ENCODE results near the gene COX7C. TPM values are rescaled to one million over a fixed set of nuclear protein-coding genes. Genes with fewer than 3 reads are reported as not detected.
"Not testable (repeated sequence)": the region's sequence is repeated elsewhere in the genome, so short reads cannot be mapped to it uniquely, and the experiment has no call there.

The COX7C gene
- total RNA-seq = 394 TPM
- long read RNA-seq, transcript COX7C-201 (3 exons, 666 nt) = major isoform, 47 of 54 reads
- long read RNA-seq, transcript COX7C-205 (3 exons, 369 nt) = minor isoform, 5 of 54 reads
- long read RNA-seq, partial matches to known transcripts = 1 of 54 reads
- long read RNA-seq, other reads (novel, unspliced or antisense) = 1 of 54 reads

DNA sequence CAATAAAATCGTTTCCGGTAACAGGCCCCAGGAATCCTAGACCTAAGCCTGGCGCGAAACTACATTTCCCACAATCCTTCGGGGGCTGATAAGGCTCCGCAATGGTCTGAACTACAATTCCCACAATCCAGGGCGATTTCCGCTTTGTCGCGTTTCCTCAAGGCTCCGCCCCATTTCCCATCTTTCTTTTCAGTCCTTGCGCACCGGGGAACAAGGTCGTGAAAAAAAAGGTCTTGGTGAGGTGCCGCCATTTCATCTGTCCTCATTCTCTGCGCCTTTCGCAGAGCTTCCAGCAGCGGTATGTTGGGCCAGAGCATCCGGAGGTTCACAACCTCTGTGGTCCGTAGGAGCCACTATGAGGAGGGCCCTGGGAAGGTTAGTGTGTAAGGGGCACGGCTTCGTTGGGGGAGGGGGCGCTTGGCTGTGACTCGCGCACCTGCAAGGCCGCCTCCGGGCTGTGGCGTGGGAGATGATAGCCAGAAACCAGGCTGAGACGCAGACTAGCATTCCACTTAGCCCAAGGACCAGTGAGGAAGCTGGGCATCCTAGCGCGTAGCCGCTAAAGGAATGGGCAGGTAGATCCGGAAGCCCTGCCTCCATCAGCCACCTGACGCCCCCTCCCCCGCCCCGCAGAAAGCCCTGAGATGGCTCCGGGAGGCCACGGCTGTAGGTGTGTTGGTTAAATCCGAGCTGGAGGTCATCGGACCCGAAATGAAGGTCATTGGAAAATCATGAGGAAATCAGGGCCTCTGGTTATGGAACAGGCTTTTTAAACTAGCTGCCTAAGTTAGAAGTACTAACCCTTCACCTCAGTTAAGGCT is at the start of gene COX7C:
Gene COX7C (plus strand): TSS at position 186 of the 821 bp plus-strand sequence. CDS start 115 bp downstream, at position 301.
- DNase-seq (ENCODE audit: low spot score) = peak; percentile 90

- not testable (repeated sequence) for DNase-seq (ENCODE audit: low spot score)
Observed at GRCh38 chr5:86569522-86570426, 48.0 kb upstream of the COX7C start.

GRCh38 chr5:86570427-86571083 is 47.2 kb upstream of the COX7C start:
- DNase-seq (ENCODE audit: low spot score) = no peak

DNA sequence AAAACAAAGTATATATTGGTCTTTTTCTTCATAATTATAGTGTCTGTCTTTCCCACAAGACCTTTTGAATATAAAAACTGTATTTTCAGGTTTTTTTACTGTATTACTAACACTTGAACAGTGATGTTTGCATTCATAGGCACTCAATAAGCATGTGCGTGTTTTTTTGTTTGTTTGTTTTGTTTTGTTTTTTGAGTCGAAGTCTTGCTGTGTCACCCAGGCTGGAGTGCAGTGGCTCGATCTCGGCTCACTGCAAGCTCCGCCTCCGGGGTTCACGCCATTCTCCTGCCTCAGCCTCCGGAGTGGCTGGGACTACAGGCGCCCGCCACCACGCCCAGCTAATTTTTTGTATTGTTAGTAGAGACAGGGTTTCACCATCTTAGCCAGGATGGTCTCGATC is 46.6 kb upstream of the COX7C start:
- DNase-seq (ENCODE audit: low spot score) = not testable (repeated sequence)

DNA sequence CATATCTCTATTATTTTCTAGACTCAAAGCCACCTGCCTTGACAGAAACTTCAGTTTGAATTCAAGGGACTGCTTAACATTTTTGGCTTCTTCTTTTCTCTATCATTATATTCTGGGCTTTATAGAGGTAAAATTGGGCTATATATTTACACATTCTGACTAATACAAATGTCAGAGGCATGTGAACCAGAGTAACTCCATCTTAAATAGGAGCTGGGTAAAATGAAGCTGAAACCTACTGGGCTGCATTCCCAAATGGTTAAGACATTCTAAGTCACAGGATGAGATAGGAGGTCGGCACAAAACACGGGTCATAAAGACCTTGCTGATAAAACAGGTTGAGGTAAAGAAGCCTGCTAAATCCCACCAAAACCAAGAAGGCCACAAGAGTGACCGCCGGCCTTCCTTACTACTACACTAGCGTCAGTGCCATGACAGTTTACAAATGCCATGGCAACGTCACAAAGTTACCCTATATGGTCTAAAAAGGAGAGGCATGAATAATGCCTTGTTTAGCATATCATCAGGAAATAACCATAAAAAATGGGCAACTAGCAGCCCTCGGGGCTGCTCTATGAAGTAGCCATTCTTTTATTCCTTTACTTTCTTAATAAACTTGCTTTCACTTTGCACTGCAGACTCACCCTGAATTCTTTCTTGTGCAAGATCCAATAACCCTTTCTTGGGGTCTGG is 44.8 kb upstream of the COX7C start:
- no peak for DNase-seq (ENCODE audit: low spot score)

DNA sequence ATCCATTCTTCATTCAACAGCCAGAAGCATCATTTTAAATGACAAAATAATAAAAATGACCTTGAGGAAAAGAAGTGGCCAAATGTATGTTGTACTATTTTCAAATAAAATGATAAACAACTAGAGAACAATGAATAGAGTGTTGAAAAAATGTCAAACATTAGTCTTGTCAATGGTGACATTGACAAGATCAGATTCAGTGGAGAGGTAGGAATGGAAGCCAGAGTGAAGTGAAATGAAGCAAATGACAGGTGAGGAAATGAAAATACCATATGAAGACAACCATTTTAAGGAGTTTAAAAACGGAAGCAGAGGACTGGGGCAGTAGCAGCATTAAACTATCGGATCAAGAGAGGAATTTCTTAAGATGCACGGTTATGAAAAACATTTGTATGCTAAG is 38.2 kb upstream of the COX7C start:
- DNase-seq (ENCODE audit: low spot score) = no peak

DNA sequence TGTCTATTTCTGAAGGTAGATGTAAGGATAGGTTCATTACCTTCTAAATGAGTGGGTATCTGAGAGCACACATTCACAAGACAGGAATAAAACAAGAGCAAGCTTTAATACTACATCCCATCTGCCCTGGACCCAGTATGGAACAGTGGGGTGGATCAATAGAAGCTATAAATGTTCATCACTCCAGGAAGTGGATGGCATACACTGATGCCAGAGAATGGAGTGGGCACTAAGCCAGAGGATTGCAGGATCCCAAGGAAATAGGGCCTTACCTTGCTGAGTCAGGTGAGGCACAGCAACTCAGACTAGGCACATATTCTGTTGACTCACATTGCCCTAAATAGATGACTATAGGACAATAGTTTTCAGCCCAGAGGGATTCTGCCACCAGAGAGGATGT is 21.3 kb upstream of the COX7C start:
- no peak for DNase-seq (ENCODE audit: low spot score)

- no peak for DNase-seq (ENCODE audit: low spot score)
Observed at GRCh38 chr5:86605881-86606280, 11.9 kb upstream of the COX7C start.

GRCh38 chr5:86613455-86613854 is 4.3 kb upstream of the COX7C start:
- DNase-seq (ENCODE audit: low spot score) = no peak

GRCh38 chr5:86617309-86617755 is 409 bp upstream of the COX7C start:
- no peak for DNase-seq (ENCODE audit: low spot score)

DNA sequence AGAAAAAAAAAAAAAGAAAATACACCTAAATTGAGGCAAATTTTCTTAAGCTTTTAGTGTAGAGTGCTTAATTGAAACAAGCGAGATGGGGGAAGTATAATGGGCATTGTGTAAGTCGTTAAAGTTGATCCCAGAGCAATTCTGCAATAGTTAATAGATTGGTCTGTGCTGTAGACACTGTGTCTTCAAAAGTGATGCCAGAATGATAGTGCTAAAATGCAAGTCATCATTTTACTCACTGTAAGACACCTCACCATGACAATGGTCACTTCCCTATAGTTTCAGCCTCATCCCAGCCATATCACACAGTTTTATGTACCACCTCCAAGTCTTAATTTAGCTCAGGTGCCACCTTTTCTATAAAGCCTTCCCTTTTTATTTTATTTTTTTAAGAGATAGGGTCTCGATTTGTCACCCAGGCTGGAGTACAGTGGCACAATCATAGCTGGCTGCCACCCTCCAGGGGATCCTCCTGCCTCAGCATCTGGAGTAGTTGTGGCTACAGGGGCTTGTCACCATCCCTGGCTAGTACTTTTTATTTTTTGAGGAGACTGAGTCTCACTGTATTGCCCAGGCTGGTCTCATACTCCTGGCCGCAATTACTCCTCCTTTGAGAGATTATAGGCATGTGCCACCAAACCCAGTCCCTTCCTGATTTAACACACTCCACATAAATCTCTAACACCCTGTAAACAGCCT is 6.2 kb downstream of the COX7C start:
- DNase-seq (ENCODE audit: low spot score) = no peak

GRCh38 chr5:86625148-86625547 is 7.4 kb downstream of the COX7C start:
- DNase-seq (ENCODE audit: low spot score) = no peak

DNA sequence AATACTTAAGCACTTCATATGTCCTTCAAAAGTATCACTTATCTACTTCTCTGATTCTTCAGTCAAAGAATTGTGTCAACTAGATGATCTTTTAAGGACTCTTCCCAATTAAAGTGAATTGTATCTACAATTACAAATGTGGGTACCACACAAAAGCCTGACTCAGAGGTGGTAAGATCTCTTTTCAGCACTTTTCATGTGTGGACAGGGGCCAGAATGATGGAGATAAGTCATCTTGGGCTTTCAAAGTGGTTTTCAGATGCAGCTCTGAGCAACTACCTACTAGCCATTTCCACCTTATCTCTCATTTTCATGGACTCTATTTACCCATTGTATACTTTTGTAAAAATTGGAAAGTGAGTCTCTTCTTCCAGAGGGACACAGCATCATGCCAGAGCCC is 8.4 kb downstream of the COX7C start:
- no peak for DNase-seq (ENCODE audit: low spot score)

- DNase-seq (ENCODE audit: low spot score) = no peak
Observed at GRCh38 chr5:86631165-86631564, 13.4 kb downstream of the COX7C start.

GRCh38 chr5:86640998-86641397 is 23.3 kb downstream of the COX7C start:
- DNase-seq (ENCODE audit: low spot score) = no peak

- DNase-seq (ENCODE audit: low spot score) = no peak
Observed at GRCh38 chr5:86644843-86645242, 27.1 kb downstream of the COX7C start.

- DNase-seq (ENCODE audit: low spot score) = no peak
Observed at GRCh38 chr5:86645885-86646284, 28.1 kb downstream of the COX7C start.

GRCh38 chr5:86646671-86647070 is 28.9 kb downstream of the COX7C start:
- no peak for DNase-seq (ENCODE audit: low spot score)

GRCh38 chr5:86649832-86650505 is 32.2 kb downstream of the COX7C start:
- DNase-seq (ENCODE audit: low spot score) = no peak
